Astrocyte of the spinal cord (primary cell): Measurements from ENCODE around the gene MUS81.

Source experiments
- DNase-seq: peaks from one replicate; pipeline ENCODE4 v3.0.0; 2011; ENCODE audit warnings: low read depth, low spot score
- H3K4me3 ChIP-seq: 2 replicates; pipeline ENCODE4 v1.5.1; 2011; ENCODE audit warnings: low read depth, mild to moderate bottlenecking, low read length, moderate library complexity
- in situ Hi-C: cut with HindIII; loops from 2 replicates; pipeline ENCODE4 v1.10.0; 2017; ENCODE audit warnings: low sequenced_read_pairs
- TF ChIP-seq, protein P1 (sequence below): IDR thresholded peaks from 2 replicates; pipeline ENCODE4 v1.5.1; 2012; ENCODE audit warnings: low read depth, mild to moderate bottlenecking, low read length, inconsistent platforms

Gene MUS81

GRCh38 chr11:65880027-65880426 is 19.8 kb downstream of the MUS81 start:
- in situ Hi-C loops = no loop called here
- H3K4me3 ChIP-seq = no peak overlapping the region
- TF ChIP-seq, protein P1, sequence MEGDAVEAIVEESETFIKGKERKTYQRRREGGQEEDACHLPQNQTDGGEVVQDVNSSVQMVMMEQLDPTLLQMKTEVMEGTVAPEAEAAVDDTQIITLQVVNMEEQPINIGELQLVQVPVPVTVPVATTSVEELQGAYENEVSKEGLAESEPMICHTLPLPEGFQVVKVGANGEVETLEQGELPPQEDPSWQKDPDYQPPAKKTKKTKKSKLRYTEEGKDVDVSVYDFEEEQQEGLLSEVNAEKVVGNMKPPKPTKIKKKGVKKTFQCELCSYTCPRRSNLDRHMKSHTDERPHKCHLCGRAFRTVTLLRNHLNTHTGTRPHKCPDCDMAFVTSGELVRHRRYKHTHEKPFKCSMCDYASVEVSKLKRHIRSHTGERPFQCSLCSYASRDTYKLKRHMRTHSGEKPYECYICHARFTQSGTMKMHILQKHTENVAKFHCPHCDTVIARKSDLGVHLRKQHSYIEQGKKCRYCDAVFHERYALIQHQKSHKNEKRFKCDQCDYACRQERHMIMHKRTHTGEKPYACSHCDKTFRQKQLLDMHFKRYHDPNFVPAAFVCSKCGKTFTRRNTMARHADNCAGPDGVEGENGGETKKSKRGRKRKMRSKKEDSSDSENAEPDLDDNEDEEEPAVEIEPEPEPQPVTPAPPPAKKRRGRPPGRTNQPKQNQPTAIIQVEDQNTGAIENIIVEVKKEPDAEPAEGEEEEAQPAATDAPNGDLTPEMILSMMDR = no peak
- DNase-seq = no peak

DNA sequence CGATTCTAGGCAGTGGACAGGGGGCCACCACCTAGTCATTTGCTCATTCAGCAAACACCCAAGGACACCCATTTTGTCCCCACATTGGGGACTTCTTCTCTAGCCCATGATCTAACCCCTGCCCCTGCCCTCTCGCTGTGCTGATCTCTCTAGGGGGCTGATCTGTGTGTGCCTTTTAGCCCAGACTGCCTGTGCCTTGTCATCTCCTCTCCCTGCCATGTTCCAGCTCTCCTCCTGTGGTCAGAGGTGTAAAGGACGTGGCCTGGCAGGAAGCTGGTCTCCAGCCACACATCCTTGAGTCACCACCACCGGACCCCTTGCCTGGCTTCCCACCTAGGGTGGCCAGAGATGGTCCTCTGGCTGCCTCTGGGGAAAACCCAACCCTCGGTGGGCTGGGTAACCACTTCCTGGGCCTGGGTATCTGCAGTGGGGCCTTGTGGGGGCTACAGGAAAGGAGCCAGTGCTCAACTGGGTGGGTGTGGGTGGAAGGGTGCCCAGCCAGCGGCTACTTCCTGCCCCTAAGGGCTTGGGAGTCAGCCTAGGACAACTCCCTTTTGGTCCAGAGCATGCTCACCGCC is 20.7 kb downstream of the MUS81 start:
- TF ChIP-seq, protein P1 = no peak
- DNase-seq = no peak
- no peak overlapping the region for H3K4me3 ChIP-seq
- in situ Hi-C loops = no loop called here

GRCh38 chr11:65882120-65883057 is 22.2 kb downstream of the MUS81 start:
- in situ Hi-C loops = no loop called here
- TF ChIP-seq, protein P1 = no peak
- DNase-seq = no peak
- H3K4me3 ChIP-seq = no peak overlapping the region

DNA sequence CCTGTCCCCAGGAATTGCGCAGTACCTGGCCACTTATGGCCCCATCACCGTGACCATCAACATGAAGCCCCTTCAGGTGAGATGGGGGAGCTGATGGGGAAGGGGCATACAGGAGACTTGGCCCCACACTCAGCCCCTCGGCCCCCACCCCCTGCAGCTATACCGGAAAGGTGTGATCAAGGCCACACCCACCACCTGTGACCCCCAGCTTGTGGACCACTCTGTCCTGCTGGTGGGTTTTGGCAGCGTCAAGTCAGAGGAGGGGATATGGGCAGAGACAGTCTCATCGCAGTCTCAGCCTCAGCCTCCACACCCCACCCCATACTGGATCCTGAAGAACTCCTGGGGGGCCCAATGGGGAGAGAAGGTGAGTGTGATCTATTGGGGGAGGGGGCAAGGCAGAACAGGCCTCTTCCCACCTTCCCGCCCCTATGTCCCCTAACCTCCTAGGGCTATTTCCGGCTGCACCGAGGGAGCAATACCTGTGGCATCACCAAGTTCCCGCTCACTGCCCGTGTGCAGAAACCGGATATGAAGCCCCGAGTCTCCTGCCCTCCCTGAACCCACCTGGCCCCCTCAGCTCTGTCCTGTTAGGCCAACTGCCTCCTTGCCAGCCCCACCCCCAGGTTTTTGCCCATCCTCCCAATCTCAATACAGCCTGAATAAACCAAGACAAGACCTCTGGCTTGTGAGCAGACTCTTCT is 23.0 kb downstream of the MUS81 start:
- in situ Hi-C loops = no loop called here
- H3K4me3 ChIP-seq = no peak overlapping the region
- DNase-seq = no peak
- TF ChIP-seq, protein P1 = no peak

GRCh38 chr11:65883786-65884715 is 23.8 kb downstream of the MUS81 start:
- no peak overlapping the region for H3K4me3 ChIP-seq
- no peak for DNase-seq
- in situ Hi-C loops = no loop called here
- TF ChIP-seq, protein P1 = no peak

- in situ Hi-C loops = no loop called here
- TF ChIP-seq, protein P1 = peak; percentile 100
- H3K4me3 ChIP-seq = no peak overlapping the region
- peak; percentile 70 for DNase-seq
These were observed 24.5 kb downstream of the MUS81 start for GRCh38 chr11:65884716-65885092.
